PC-9 (cell line): ENCODE data around the gene MYL6. TPM values are rescaled to one million over a fixed set of nuclear protein-coding genes. Genes with fewer than 3 reads are reported as not detected.
A peak's percentile ranks its signal among the peaks of the same experiment; 100 is the strongest.

Experiments
- BruUV-seq: library from RNA; stranded (reverse); fragments of 400-500 nt; replicated peaks from 2 replicates; lab custom pipeline; 2021; lab: Mats Ljungman, UMichigan
- CTCF ChIA-PET: fragments of 300-600 bp; sonication (Branson Sonifier 250); formaldehyde crosslinking; loops from one replicate; lab custom pipeline; 2022; ENCODE audit warnings: antibody characterized with exemption; lab: Charles Lee
- POLR2A ChIA-PET: fragments of 300-600 bp; sonication (Branson Sonifier 250); formaldehyde crosslinking; loops from one replicate; lab custom pipeline; 2022; ENCODE audit warnings: antibody characterized with exemption; ENCODE audit not compliant: unreplicated experiment; lab: Charles Lee
- DNase-seq, 2 experiments: peaks; one replicate each; pipeline versions ENCODE4 v3.0.0 to v3.0.0-alpha.2; 2015 to 2022; ENCODE audit warnings: mixed read lengths in 1 of 2
- H2AFZ ChIP-seq: fragments of 200-600 bp; sonication (generic); 2 replicates; pipeline ENCODE4 v1.8.1; 2017; ENCODE audit warnings: antibody characterized with exemption
- H3F3A ChIP-seq: fragments of 200-600 bp; sonication (generic); 2 replicates; pipeline ENCODE4 v1.8.1; 2017; ENCODE audit warnings: antibody characterized with exemption, mild to moderate bottlenecking, low read depth; ENCODE audit not compliant: insufficient read depth
- H3K27ac ChIP-seq: fragments of 200-600 bp; sonication (generic); 2 replicates; pipeline ENCODE4 v1.6.1; 2016; ENCODE audit warnings: mixed run types
- H3K27me3 ChIP-seq: fragments of 200-600 bp; sonication (generic); 2 replicates; pipeline ENCODE4 v1.6.1; 2016; ENCODE audit warnings: low read depth, mixed run types; ENCODE audit not compliant: insufficient read depth
- H3K36me3 ChIP-seq: fragments of 200-600 bp; sonication (generic); 2 replicates; pipeline ENCODE4 v1.6.1; 2016; ENCODE audit warnings: low read depth, mixed run types
- H3K4me1 ChIP-seq: fragments of 200-600 bp; sonication (generic); replicated peaks from 2 replicates; pipeline ENCODE4 v1.6.1; 2016; ENCODE audit warnings: mixed run types; ENCODE audit not compliant: insufficient read depth
- H3K4me2 ChIP-seq: fragments of 200-600 bp; sonication (generic); 2 replicates; pipeline ENCODE4 v1.6.1; 2017; ENCODE audit warnings: mixed run types
- H3K4me3 ChIP-seq: fragments of 200-600 bp; sonication (generic); 2 replicates; pipeline ENCODE4 v1.6.1; 2016; ENCODE audit warnings: mixed run types
- H3K79me2 ChIP-seq: fragments of 200-600 bp; sonication (generic); 2 replicates; pipeline ENCODE4 v1.6.1; 2017; ENCODE audit warnings: low read depth, mixed run types
- H3K9me2 ChIP-seq: fragments of 200-600 bp; sonication (generic); 2 replicates; pipeline ENCODE4 v1.8.1; 2017; ENCODE audit warnings: mild to moderate bottlenecking; ENCODE audit not compliant: insufficient read depth
- H3K9me3 ChIP-seq: fragments of 200-600 bp; sonication (generic); 2 replicates; pipeline ENCODE4 v1.8.1; 2016; ENCODE audit warnings: low read depth; ENCODE audit not compliant: insufficient read depth
- H4K20me1 ChIP-seq: fragments of 200-600 bp; sonication (generic); 2 replicates; pipeline ENCODE4 v1.8.1; 2017; ENCODE audit not compliant: insufficient read depth
- CTCF ChIP-seq: fragments of 200-600 bp; sonication (generic); conservative IDR thresholded peaks from 2 replicates; pipeline ENCODE4 v1.6.1; 2017; ENCODE audit warnings: mixed run types, antibody characterized with exemption, mild to moderate bottlenecking, moderate library complexity
- EZH2 ChIP-seq: fragments of 200-600 bp; sonication (generic); IDR thresholded peaks from 2 replicates; pipeline ENCODE4 v1.8.0; 2017; ENCODE audit warnings: antibody characterized with exemption, low read depth
- intact Hi-C: fragments of 100-400 bp; cut with micrococcal nuclease; formaldehyde crosslinking; loops from one replicate; pipeline ENCODE4 v1.10.0; 2022; ENCODE audit not compliant: unreplicated experiment
- total RNA-seq: library from RNA; stranded (reverse); gene quantifications from 2 replicates; pipeline ENCODE4 v1.2.3, GENCODE V29; 2021

The MYL6 gene
- total RNA-seq, 1 experiment from 2014 or later = 666 TPM

- no peaks in the 10 kb centered on the region for H3K27me3 ChIP-seq
- no peaks in the 10 kb centered on the region for H3K79me2 ChIP-seq
- H3K36me3 ChIP-seq = peaks cover 17% of the 10 kb centered on the region; the same call in 1 of the 2 replicates
- no peaks in the 10 kb centered on the region for H4K20me1 ChIP-seq
- DNase-seq = peak in 1 of 2 experiments; percentile 11
- ChIA-PET POLR2A (no interaction called here), CTCF (no interaction called here)
- TF ChIP-seq EZH2 (no peak), CTCF (no peak)
- intact Hi-C loops = no loop called here
- no peaks in the 10 kb centered on the region for H3K9me3 ChIP-seq
- no peak overlapping the region for H2AFZ ChIP-seq
- H3K27ac ChIP-seq = no peak overlapping the region
- no peaks in the 10 kb centered on the region for H3F3A ChIP-seq
- H3K4me2 ChIP-seq = no peak overlapping the region
- no peak overlapping the region for H3K4me3 ChIP-seq
- no peaks in the 10 kb centered on the region for H3K9me2 ChIP-seq
- H3K4me1 ChIP-seq = peaks cover 11% of the 10 kb centered on the region
- BruUV-seq = no TSS peak
Observed at GRCh38 chr12:56134897-56135296, 23.3 kb upstream of the MYL6 start.

- H2AFZ ChIP-seq = no peak overlapping the region
- H3K9me3 ChIP-seq = no peaks in the 10 kb centered on the region
- H3K4me3 ChIP-seq = no peak overlapping the region
- no peaks in the 10 kb centered on the region for H3K79me2 ChIP-seq
- peaks cover 9% of the 10 kb centered on the region; the same call in 1 of the 2 replicates for H3K36me3 ChIP-seq
- H3F3A ChIP-seq = no peaks in the 10 kb centered on the region
- no peak overlapping the region for H3K4me2 ChIP-seq
- intact Hi-C loops = no loop called here
- no peaks in the 10 kb centered on the region for H4K20me1 ChIP-seq
- H3K4me1 ChIP-seq = no peaks in the 10 kb centered on the region
- BruUV-seq = no TSS peak
- DNase-seq = no peak
- POLR2A ChIA-PET = no interaction called here
- TF ChIP-seq EZH2 = no peak
- no peak for TF ChIP-seq CTCF
- H3K9me2 ChIP-seq = no peaks in the 10 kb centered on the region
- CTCF ChIA-PET = no interaction called here
- no peak overlapping the region for H3K27ac ChIP-seq
- no peaks in the 10 kb centered on the region for H3K27me3 ChIP-seq
Observed at GRCh38 chr12:56137853-56138571, 20.1 kb upstream of the MYL6 start.

- intact Hi-C loops = no loop called here
- CTCF ChIA-PET = no interaction called here
- POLR2A ChIA-PET = no interaction called here
- Histone ChIP-seq H3K9me3 (no peaks in the 10 kb centered on the region), H3K4me3 (no peak overlapping the region), H3K9me2 (no peaks in the 10 kb centered on the region), H4K20me1 (no peaks in the 10 kb centered on the region), H3K27ac (no peak overlapping the region), H3F3A (peaks cover 12% of the 10 kb centered on the region), H3K79me2 (no peaks in the 10 kb centered on the region), H3K4me1 (peaks cover 12% of the 10 kb centered on the region), H3K4me2 (no peak overlapping the region), H3K27me3 (no peaks in the 10 kb centered on the region), H3K36me3 (peaks cover 6% of the 10 kb centered on the region; the same call in 1 of the 2 replicates), H2AFZ (no peak overlapping the region)
- no TSS peak for BruUV-seq
- no peak for DNase-seq
- TF ChIP-seq EZH2 (no peak), CTCF (no peak)
Observed at GRCh38 chr12:56141946-56142784, 16.0 kb upstream of the MYL6 start.
